ES-I3 (cell line): ENCODE data around the gene TYROBP.

Experiments used
- H3K36me3 ChIP-seq: 2 replicates; pipeline ENCODE4 v1.6.1; 2013; ENCODE audit warnings: mild to moderate bottlenecking, low read length, control low read depth, moderate library complexity; ENCODE audit not compliant: insufficient read depth
- H3K4me1 ChIP-seq: 2 replicates; pipeline ENCODE4 v1.6.1; 2013; ENCODE audit warnings: mild to moderate bottlenecking, control low read depth, low read length; ENCODE audit not compliant: insufficient read depth
- H3K9ac ChIP-seq: 2 replicates; pipeline ENCODE4 v1.6.1; 2013; ENCODE audit warnings: low read depth, mild to moderate bottlenecking, low read length, moderate library complexity
- H3K9me3 ChIP-seq: 2 replicates; pipeline ENCODE4 v1.6.1; 2013; ENCODE audit warnings: mild to moderate bottlenecking, low read length, moderate library complexity; ENCODE audit not compliant: control insufficient read depth, insufficient read depth

The TYROBP gene

DNA sequence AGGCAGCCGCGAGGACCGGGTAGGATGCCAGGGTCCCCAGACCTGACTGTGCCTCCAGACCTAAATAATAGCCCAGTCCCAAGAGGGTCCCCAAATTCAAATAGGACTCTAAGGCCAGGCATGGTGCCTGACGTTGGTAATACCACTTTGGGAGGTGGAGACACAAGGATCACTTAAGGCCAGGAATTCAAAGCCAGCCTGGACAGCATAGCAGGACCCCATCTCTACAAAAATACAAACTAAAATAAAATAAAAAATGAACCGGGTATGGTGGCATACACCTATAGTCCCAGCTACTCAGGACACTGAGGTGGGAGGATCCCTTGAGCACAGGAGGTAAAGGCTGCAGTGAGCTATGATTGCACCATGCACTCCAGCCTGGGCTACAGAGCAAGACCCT is 45.1 kb downstream of the TYROBP start:
- no peaks in the 10 kb centered on the region for H3K9me3 ChIP-seq
- H3K4me1 ChIP-seq: peaks cover 6% of the 10 kb centered on the region; the same call in 1 of the 2 replicates
- H3K36me3 ChIP-seq: no peaks in the 10 kb centered on the region
- no peak overlapping the region for H3K9ac ChIP-seq

DNA sequence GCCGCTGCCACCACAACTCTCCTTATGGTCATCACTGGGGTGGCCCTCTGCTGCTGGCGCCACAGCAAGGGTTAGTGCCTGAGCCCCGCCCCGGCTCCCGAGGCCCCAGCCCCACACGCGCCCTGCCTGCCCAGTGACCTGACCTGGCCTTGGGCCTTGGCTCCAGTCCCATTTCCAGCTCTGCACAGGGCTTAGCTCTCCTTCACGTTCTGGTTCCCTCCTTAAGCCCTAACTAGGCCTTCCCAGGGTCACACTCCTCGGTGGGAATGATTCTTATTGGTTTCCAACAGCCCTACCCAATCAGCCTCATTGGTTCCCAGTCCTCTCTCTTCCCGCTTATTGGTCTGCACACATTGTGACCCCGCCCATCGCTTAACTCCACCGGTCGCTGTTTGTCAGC is 45.6 kb downstream of the TYROBP start:
- Histone ChIP-seq H3K9me3 (no peaks in the 10 kb centered on the region), H3K9ac (no peak overlapping the region), H3K36me3 (no peaks in the 10 kb centered on the region), H3K4me1 (peaks cover 6% of the 10 kb centered on the region; the same call in 1 of the 2 replicates)

GRCh38 chr19:35861640-35862160 is 46.4 kb downstream of the TYROBP start:
- H3K9me3 ChIP-seq: no peaks in the 10 kb centered on the region
- peaks cover 6% of the 10 kb centered on the region; the same call in 1 of the 2 replicates for H3K4me1 ChIP-seq
- no peaks in the 10 kb centered on the region for H3K36me3 ChIP-seq
- peak overlapping the region; percentile 23; the same call in 1 of the 2 replicates for H3K9ac ChIP-seq

GRCh38 chr19:35860818-35861639 is 47.1 kb downstream of the TYROBP start:
- H3K9me3 ChIP-seq: no peaks in the 10 kb centered on the region
- no peaks in the 10 kb centered on the region for H3K36me3 ChIP-seq
- H3K9ac ChIP-seq: peak overlapping the region; percentile 55; the same call in 1 of the 2 replicates
- H3K4me1 ChIP-seq: peaks cover 6% of the 10 kb centered on the region; the same call in 1 of the 2 replicates

GRCh38 chr19:35860436-35860817 is 47.7 kb downstream of the TYROBP start:
- peaks cover 6% of the 10 kb centered on the region; the same call in 1 of the 2 replicates for H3K4me1 ChIP-seq
- no peaks in the 10 kb centered on the region for H3K9me3 ChIP-seq
- no peaks in the 10 kb centered on the region for H3K36me3 ChIP-seq
- H3K9ac ChIP-seq: peak overlapping the region; percentile 55; the same call in 1 of the 2 replicates

DNA sequence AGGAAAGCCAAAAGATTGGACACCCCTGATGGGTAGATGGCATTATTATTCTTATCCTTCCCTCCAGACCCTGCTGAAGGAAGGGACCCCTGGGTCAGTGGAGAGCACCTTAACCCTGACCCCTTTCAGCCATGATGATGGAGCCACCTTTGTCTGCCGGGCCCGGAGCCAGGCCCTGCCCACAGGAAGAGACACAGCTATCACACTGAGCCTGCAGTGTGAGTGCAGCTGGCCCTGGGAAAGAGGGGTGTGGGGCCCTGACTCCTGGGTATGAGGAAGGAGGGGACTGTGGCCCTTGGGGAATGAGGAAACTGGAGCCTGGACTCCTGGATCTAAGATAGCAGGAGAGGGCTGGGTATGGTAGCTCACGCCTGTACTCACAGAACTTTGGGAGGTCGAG is 48.7 kb downstream of the TYROBP start:
- Histone ChIP-seq H3K36me3 (no peaks in the 10 kb centered on the region), H3K9me3 (no peaks in the 10 kb centered on the region), H3K4me1 (peaks cover 6% of the 10 kb centered on the region; the same call in 1 of the 2 replicates), H3K9ac (no peak overlapping the region)

- Histone ChIP-seq H3K36me3 (no peaks in the 10 kb centered on the region), H3K9me3 (no peaks in the 10 kb centered on the region), H3K9ac (no peak overlapping the region), H3K4me1 (peaks cover 6% of the 10 kb centered on the region; the same call in 1 of the 2 replicates)
Measured at GRCh38 chr19:35858311-35858710, 49.8 kb downstream of the TYROBP start.

GRCh38 chr19:35856546-35857149 is 51.4 kb downstream of the TYROBP start, which contains the start of gene KIRREL2:
Gene KIRREL2 (plus strand): TSS chr19:35856911. CDS start chr19:35857120, 209 bp downstream.
- Histone ChIP-seq H3K9me3 (no peaks in the 10 kb centered on the region), H3K36me3 (no peaks in the 10 kb centered on the region), H3K4me1 (peaks cover 3% of the 10 kb centered on the region; the same call in 1 of the 2 replicates), H3K9ac (peak within 1 kb of the TSS; percentile 60)
